GM18499 (cell line): ENCODE results near the gene SELENOT.
"Not testable (repeated sequence)": the region's sequence is repeated elsewhere in the genome, so short reads cannot be mapped to it uniquely, and the experiment has no call there.

ENCODE experiments used
- ATAC-seq: cut with Tn5 transposase; IDR thresholded peaks from one replicate; pipeline ENCODE4 v1.9.1; 2021; ENCODE audit warnings: moderate number of reproducible peaks; ENCODE audit not compliant: insufficient read depth, unreplicated experiment

The SELENOT gene, protein sequence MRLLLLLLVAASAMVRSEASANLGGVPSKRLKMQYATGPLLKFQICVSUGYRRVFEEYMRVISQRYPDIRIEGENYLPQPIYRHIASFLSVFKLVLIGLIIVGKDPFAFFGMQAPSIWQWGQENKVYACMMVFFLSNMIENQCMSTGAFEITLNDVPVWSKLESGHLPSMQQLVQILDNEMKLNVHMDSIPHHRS

DNA sequence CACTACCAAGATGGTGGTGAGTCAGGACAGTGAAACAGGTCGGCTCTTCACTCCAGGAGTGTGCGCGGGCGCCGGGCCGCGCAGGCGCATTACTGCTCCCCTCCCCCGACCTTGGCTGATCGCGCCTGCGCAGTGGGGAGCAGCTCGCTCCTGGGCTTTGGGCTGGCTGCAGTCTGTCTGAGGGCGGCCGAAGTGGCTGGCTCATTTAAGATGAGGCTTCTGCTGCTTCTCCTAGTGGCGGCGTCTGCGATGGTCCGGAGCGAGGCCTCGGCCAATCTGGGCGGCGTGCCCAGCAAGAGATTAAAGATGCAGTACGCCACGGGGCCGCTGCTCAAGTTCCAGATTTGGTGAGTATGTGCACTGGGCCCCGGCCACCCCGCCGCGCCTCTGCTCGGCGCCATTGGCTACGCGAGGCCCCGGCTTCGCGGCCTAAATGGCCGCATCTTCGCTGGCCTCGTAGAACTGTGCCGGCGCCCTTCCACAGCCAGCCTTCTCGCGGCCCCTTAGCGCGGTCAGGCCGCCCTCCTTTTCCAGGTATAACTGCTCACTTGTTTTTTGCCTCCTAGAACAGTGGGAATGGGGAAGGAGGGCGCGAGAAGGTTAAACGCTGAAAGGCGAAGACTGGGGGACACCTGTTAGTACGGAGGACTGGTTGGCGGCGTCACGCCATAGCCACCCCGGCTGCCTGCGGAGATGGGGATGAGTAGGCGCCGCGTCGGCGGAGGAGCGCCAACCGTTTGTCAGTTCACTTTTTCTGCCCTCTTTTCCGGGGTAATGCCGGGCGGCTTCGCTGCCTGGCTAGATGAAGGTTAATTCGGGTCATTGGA, at the start of gene SELENOT:
Gene SELENOT, plus strand, starts transcription at position 169 of the 827 bp plus-strand sequence. Its CDS starts 42 bp downstream, at position 211.
- peak; percentile 36 for ATAC-seq

DNA sequence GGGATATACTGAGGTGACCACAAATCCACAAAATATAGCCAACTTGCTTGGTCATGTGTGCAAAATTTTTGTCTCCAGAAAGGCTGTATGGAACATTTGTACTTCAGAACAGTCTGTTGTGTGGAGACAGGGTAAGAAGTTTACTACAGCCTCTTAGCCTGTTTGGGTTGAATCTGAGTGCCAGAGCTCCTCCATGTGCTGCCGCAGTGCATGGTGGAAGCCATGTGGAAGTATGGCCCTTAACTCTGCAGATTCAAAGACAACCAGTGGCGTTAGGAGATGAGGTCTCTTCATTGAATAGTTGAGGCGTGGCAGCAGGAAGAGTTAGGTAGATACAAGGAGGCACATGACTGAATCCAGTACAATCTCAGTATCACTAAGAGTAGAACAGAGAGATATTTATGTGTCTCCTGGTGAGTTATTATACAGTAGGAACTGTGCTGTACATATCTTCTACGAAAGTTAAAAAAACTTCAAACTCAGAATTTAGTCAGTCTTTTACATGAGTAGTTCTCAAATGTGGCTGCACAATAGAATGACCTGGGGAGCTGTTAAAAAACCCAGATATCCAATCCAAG, 47.2 kb upstream of the SELENOT start:
- no peak for ATAC-seq

DNA sequence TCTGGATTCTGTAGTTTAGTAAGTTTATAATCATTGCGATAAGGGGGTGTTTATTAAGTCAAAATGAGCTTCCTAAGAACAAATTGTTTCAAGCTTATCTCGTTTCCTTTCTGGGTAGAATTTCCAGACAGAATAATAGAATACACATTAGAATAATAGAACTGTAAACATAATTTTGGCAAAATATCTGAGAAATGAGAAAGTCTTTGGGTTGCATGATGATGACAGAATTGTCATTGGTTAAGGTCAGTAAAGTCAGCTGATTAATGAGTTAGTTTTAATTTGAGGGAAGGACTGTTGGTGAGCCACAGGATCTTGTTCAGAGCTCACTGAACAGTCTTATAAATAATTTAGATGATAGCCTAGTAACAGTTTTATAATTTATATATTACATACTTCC, 46.3 kb upstream of the SELENOT start:
- ATAC-seq: no peak

DNA sequence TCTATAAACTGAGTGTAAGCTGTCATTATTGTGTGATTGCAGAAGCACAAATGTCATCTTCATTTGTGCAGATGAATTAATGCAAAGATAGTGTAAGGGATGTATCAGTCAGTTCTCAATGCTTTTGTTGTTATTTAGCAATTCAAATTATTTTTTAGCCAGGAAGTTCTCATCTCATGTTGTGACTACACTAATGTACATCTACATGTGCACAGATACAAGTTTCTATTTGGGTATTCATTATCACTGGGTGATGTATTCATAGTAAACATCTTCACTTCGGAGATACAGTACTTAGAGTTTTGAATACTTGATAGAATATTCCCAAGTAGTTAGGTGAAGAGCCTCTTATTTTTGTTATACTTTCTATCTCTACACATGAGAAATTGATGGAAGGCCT, 45.4 kb upstream of the SELENOT start:
- no peak for ATAC-seq

DNA sequence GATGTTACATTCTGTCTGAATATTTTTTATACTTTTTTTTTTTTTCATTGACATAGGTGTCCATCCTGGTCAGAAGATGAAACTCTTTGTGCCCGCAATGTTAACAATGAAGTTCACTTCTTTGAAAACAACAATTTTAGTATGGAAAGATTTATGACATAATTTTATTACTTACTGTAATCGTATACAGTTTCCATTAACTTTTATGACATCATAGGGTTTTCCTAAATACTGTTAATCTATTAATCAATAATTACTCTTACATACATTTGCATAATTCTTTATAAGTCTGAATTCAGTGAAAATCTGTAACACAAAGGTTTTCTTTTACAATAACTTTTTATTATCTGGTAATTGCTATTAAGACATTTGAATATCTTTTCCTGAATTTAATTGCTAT, 38.9 kb upstream of the SELENOT start:
- ATAC-seq: no peak

DNA sequence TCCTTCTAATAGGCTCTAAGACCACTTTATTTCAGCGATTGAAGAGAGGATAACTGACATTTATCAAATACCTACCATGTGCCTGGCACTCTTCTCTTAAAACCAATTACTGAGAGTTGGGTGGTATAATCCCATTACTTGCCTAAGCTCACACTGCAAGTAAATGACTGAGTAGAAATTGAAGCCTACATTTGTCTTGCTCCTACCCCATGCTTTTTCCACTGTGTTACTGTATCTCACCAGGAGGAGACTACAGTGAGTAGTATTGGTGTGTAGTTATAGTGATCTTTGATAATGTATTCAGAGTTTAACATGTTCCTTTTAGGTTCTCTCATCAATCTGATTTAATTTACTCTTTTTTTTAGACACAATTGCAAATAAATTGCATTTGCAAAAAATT, 35.8 kb upstream of the SELENOT start:
- ATAC-seq: no peak

DNA sequence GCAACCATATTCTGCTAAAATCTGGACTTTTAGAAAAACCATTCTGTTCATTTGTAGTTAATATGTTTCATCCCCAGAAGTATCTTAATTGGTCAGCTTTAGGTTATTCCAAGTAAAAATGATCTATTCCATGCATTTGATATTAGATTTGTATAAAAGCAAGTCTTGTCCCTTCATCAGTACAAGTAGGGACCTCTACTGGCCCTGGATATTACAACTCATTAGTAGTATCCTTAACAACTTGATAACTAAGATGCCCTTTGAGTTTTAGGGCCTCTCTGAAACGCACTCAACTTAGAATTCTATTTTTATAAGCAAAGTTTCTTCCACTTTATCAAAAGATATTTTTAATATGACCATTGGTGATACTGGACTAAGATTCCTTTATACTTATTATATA, 25.3 kb upstream of the SELENOT start:
- no peak for ATAC-seq

DNA sequence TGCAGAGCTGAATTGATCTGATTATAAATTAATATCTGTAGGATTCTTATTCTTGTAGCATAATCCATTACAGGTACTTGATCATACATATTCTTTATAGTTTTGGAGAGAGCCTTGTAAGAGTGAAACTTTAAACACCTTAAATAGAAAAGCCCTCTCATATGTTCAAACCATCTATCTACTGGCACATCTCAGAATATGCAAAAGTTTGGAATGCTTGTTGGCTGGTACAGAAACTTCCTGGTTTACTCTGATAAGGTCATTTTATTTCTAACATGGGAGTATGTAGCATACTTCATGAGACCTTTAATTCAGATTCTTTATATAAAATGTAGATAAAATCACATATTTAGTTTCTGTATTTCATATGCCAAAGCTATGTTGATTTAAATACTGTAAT, 21.9 kb upstream of the SELENOT start:
- ATAC-seq: no peak

DNA sequence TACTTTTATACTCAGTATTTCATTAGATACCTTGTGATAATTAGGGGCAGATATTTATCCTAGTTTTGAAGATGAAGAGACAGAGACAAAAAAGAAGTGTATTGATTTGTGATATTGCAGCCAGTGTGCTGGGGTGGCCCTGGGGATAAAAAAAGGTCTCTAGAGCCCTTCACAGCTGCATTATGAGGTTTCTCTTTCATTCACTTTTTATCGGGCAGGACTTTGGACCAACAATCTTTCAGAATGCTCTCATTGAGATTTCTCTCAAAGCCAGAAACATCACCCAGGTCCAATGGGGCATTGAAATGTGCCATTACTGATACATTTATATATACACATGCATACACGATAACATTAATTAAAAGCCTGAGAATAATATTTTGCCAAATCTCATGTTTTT, 20.5 kb upstream of the SELENOT start:
- ATAC-seq: no peak

DNA sequence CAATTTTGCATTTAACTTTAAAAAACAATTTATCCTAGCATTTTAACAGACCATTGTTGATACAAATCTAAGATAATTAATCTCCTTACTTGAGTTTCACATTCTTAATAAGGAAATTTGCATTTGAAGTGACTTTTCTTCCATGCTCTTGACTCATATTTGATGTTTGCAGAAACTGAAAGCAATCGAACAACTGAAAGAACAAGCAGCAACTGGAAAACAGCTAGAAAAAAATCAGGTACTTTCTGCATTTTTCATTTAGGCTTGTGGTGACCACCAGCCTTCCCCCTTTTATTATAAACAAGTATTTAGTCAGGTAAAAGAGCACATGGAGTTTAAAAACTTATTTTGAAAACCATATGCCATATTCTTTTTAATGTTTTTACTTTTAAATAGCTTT, 20.1 kb upstream of the SELENOT start:
- no peak for ATAC-seq

DNA sequence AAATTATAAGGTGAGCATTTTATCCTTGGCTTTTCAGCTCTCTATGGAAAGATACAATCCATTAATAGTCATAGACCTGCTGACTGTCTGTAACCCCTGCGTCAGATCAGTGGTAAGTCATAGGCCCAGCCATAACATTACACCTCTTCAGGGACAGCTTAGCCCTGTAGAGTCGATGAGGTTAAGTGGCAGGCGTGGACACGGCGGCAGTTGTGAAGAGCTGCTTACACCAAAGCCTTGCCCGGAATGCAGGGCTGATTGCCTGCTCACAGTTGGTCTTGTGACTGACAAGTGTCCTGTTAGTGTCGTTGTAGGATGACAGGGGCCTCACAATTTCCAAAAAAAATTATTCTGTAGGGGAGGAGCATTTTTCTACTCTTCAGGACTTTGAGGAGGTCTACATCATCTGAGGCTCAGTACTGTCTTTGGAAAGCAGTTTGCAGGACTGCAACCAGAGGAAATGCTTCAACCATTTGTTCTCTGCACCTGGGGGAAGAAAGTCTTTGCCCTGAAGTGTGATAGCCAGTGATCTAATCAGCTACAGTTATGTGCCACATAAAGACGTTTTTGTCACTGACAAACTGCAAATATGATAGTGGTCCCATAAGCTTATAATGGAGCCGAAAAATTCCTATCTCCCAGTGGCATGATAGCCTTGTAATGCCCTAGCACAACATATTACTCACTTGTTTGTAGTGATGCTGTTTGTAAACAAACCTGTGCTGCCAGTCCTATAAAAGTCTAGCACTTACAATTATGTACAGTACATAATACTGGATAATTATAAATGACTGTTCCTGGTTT, 14.9 kb upstream of the SELENOT start:
- no peak for ATAC-seq

DNA sequence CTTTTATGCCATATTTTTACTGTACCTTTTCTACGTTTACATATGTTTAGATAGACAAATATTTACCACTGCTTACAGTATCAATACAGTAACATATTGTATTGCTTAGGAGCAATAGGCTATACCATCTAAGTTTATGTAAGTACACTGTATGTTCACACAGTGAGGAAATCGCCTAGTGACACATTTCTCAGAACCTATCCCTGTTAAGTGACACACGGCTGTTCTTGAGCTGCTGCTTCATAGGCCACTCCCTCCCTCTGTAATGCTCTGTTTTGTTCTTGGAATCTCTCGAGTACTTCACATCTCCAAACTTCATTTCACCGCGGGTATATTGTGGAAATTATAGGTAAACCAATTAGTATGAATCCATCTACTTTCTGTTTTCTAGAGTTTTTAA, 13.4 kb upstream of the SELENOT start:
- ATAC-seq: no peak

DNA sequence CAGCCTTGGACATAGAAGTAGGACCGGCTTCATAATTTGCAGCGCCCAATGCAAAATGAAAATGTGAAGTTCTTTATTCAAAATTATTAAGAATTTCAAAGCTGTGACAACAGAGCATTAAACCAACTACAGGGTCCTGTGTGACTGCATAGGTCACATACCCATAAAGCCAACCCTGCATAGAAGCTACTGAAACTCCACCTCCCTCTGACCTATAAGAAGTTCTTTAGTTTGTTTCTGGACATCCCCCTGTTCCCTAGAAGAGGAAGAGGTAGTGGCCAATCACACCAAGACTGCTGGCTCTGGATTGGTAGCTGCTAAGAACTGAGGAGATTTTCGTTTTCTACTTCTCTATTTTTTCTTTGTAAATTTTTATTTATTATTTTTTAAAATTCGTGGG, 9.0 kb upstream of the SELENOT start:
- ATAC-seq: no peak

DNA sequence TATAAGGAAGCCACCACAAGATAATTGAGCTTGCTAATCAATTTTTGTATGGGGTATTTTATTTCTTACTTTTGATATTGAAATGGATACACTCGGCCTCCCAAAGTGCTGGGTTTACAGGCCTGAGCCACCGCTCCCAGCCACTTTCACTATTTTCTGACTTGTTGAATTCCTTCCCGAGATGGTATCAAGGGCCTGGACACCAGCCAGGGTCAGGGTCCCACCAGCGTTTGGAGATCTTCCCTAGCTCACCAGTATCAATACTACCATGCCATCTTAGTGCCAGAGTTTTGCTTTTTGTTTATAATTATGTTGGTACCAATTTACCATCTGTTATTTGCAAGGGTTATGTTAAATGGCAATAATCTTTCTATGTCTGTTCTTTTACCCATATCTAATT, 5.5 kb upstream of the SELENOT start:
- ATAC-seq: no peak

DNA sequence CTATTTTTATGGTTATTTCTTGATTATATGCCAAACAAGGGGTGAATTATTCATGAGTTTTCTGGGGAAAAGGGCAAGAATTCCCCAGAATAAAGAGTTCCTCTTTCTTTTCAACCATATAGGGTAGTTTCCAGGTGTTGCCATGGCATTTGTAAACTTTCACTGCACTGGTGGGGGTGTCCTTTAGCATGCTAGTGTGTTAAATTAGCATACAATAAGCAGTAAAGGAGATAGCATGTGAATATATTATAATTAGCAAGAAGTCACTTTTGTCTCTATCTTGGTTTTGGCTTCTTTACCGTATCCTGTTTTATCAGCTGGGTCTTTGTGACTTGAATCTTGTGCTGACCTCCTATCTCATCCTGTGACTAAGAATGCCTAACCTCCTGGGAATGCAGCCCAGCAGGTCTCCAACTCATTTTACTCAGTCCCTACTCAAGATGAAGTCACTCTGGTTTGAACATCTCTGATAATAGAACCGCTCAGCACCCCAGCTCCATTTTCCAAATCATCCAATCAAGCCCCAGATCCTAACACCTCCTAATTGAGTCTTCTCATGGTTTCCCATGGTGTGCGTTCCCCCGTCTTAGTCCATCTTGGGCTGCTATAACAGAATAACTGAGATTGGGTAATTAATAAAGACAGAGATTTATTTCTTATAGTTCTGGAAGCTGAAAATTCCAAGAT, 3.4 kb upstream of the SELENOT start:
- ATAC-seq: no peak

DNA sequence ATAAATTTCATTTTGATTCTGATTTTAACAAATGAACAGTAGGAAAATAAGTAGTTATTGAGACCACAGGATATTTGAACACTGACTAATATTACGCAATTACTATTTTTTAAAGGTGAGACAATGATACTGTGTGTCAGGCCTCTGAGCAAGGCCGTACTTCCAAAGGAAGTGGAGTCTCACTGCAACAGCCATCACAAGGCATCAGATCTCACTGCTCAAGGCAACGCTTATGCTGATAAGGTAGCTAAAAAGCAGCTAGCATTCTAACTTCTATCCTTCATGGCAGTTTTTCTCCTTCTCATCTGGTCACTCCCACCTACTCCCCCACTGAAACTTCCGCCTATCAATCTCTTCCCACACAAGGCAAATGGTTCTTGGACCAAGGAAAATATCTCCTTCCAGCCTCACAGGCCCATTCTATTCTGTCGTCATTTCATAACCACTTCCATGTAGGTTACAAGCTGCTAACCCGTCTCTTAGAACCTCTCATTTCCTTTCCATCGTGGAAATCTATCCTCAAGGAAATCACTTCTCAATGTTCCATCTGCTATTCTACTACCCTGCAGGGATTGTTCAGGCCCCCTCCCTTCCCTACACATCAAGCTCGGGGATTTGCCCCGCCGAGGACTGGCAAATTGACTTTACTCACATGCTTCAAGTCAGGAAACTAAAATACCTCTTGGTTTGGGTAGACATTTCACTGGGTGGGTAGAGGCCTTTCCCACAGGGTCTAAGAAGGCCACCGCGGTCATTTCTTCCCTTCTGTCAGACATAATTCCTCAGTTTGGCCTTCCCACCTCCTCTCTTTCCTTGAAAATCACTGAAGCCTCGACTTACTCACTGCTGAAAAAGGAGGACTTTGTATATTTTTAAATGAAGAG, 2.2 kb upstream of the SELENOT start:
- not testable (repeated sequence) for ATAC-seq

DNA sequence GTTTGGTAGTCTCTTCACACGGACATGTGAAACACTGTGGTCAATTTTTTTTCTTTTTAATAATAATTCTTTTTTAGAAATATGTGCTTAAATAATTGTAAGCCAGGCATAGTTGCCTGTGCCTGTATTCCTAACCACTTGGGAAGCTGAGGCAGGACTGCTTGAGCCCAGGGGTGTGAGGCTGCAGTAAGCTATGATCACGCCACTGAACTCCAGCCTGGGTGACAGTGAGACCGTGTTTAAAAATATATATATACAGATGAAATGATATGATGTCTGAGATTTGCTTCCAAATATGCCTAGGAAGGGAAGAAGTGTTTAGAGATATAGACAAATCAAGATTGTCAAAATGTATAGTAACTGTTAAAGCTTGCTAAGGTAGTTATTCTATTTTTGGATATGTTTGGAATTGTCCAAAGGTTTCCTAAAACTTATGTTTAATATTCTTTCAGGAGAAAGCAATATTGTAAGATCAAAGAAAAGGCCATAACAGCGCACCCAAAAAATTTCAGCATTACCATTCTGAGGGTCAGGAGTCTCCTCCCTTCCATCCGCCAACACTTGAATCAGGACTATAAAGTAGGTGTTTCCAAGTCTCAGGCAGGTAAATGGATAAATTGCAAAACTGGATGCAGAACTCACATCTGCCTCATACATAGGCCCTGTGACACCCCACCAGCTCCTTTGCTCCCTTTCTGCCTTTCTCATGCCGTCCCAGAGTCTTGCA, 532 bp upstream of the SELENOT start:
- ATAC-seq: peak; percentile 0

DNA sequence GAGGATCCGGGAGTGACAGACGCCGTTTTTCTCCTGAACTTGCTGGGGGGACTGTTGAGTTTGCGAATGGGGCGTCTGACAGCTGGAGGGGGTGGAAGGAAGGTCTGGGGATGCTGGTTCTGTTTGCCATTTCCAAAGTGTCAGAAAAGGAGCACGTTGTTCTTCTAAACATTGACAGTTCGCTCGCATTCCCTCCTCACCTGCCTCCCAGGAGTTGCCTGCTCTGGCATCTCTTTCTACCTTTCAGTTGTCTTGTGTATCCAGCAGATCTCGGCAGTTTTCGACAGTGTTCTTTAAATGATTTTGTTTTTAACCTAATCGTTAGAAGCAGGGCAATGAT, 829 bp downstream of the SELENOT start:
- no peak for ATAC-seq
